ENCODE results near the gene KCNT1. TPM values are rescaled to one million over a fixed set of nuclear protein-coding genes. Genes with fewer than 3 reads are reported as not detected.

Gene KCNT1
- total RNA-seq, 1 donor from 2014 or later, result not detected

DNA sequence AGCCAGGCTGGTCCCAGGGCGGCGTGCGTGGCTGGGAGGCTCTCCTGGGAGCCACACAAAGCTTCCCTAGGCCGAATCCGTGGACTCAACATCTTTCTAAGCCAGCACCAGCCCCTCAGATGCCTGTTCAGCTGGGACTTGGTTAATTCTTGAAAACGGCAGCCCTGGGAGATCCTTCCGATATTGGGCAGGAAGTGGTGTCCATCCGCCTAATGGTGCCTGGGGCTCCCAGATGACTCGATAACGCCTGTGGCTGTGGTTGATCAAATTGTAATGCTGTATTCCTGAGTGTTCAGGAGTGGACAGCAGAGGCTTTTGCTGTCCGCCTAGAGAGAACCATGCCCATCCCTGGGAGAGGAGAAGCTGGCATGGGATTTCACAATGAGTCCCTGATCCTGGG, 14.1 kb downstream of the KCNT1 start:
- H3K27ac ChIP-seq, result no peak overlapping the region
- H3K4me3 ChIP-seq, result no peak overlapping the region
- H3K36me3 ChIP-seq, result no peaks in the 10 kb centered on the region
- H3K4me1 ChIP-seq, result no peaks in the 10 kb centered on the region
- TF ChIP-seq POLR2A (IDR thresholded peaks at IDR 0.05), result no peak
- no peak for TF ChIP-seq POLR2AphosphoS5 (IDR thresholded peaks at IDR 0.05; ENCODE audit: insufficient read depth in 1 of 2, low read depth in 1 of 2)
- no peak for TF ChIP-seq CTCF (IDR thresholded peaks at IDR 0.05)
- no peak for DNase-seq (ENCODE audit: extremely low spot score in 2 of 2)
- peaks cover 4% of the 10 kb centered on the region for H3K27me3 ChIP-seq
- intact Hi-C loops (cut with DNase I), result no loop called here
- no peaks in the 10 kb centered on the region for H3K9me3 ChIP-seq

DNA sequence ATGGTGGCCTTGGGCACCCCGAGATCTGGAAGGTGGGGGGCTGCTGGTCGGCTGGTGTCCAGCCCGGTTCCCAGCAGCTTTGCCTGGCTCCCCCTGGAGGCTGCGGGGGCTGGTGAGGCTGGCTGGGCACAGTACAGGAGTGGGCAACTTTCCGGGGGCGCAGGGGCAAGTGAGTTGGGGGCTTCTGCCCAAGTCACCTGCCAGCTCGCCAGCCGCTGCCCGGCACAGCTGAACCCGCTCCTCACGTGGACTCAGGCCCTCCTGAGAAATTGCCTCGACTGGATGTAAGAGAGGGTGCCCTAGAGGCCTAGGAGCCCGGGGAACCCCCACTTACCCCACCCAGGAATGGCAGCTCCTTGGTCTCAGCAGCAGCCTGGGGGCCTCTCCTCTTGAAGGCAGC, 15.4 kb downstream of the KCNT1 start:
- intact Hi-C loops (cut with DNase I), result no loop called here
- DNase-seq (ENCODE audit: extremely low spot score in 2 of 2), result no peak
- H3K27me3 ChIP-seq, result peaks cover 4% of the 10 kb centered on the region
- no peaks in the 10 kb centered on the region for H3K36me3 ChIP-seq
- TF ChIP-seq POLR2AphosphoS5 (IDR thresholded peaks at IDR 0.05; ENCODE audit: insufficient read depth in 1 of 2, low read depth in 1 of 2) (no peak), POLR2A (IDR thresholded peaks at IDR 0.05) (no peak), CTCF (IDR thresholded peaks at IDR 0.05) (no peak)
- no peaks in the 10 kb centered on the region for H3K4me1 ChIP-seq
- H3K9me3 ChIP-seq, result no peaks in the 10 kb centered on the region
- H3K27ac ChIP-seq, result no peak overlapping the region
- H3K4me3 ChIP-seq, result no peak overlapping the region

- no peaks in the 10 kb centered on the region for H3K36me3 ChIP-seq
- H3K27ac ChIP-seq, result no peak overlapping the region
- intact Hi-C loops (cut with DNase I), result no loop called here
- H3K4me1 ChIP-seq, result no peaks in the 10 kb centered on the region
- no peak for DNase-seq (ENCODE audit: extremely low spot score in 2 of 2)
- peaks cover 4% of the 10 kb centered on the region for H3K27me3 ChIP-seq
- TF ChIP-seq CTCF (IDR thresholded peaks at IDR 0.05) (no peak), POLR2AphosphoS5 (IDR thresholded peaks at IDR 0.05; ENCODE audit: insufficient read depth in 1 of 2, low read depth in 1 of 2) (no peak), POLR2A (IDR thresholded peaks at IDR 0.05) (no peak)
- H3K9me3 ChIP-seq, result no peaks in the 10 kb centered on the region
- no peak overlapping the region for H3K4me3 ChIP-seq
Measured at GRCh38 chr9:135718616-135719015, 16.6 kb downstream of the KCNT1 start.

- no peaks in the 10 kb centered on the region for H3K4me1 ChIP-seq
- no peak overlapping the region for H3K27ac ChIP-seq
- TF ChIP-seq POLR2AphosphoS5 (IDR thresholded peaks at IDR 0.05; ENCODE audit: insufficient read depth in 1 of 2, low read depth in 1 of 2) (no peak), POLR2A (IDR thresholded peaks at IDR 0.05) (no peak), CTCF (IDR thresholded peaks at IDR 0.05) (no peak)
- H3K9me3 ChIP-seq, result no peaks in the 10 kb centered on the region
- H3K36me3 ChIP-seq, result no peaks in the 10 kb centered on the region
- DNase-seq (ENCODE audit: extremely low spot score in 2 of 2), result no peak
- H3K4me3 ChIP-seq, result no peak overlapping the region
- no peaks in the 10 kb centered on the region for H3K27me3 ChIP-seq
- intact Hi-C loops (cut with DNase I), result no loop called here
Measured at GRCh38 chr9:135719472-135719871, 17.5 kb downstream of the KCNT1 start.

DNA sequence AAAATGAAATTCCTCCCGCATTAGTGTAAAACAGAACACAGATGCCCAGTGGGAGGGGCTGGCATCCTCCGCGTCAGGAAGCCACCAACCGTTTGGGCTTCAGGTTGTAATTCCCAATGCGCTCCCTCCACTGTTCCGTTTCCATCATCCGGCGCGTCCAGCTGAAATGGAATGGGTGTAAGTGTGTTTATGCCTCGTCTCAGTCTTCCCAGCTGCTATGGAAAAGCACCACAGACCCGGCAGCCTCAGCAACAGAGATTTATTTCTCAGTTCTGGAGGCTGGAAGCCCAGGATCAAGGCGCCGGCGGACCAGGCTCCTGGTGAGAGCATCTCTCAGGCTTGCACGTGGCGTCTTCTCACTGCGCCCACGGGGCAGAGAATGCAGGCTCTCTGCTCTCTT, 20.4 kb downstream of the KCNT1 start:
- no peak for TF ChIP-seq POLR2A (IDR thresholded peaks at IDR 0.05)
- TF ChIP-seq POLR2AphosphoS5 (IDR thresholded peaks at IDR 0.05; ENCODE audit: insufficient read depth in 1 of 2, low read depth in 1 of 2), result no peak
- TF ChIP-seq CTCF (IDR thresholded peaks at IDR 0.05), result no peak
- Histone ChIP-seq H3K36me3 (no peaks in the 10 kb centered on the region), H3K4me3 (no peak overlapping the region), H3K27ac (no peak overlapping the region), H3K9me3 (no peaks in the 10 kb centered on the region), H3K27me3 (no peaks in the 10 kb centered on the region), H3K4me1 (no peaks in the 10 kb centered on the region)
- intact Hi-C loops (cut with DNase I), result no loop called here
- DNase-seq (ENCODE audit: extremely low spot score in 2 of 2), result no peak

All from vagina (tissue), 2 donors.